Endodermal cell (in vitro differentiated cells): ENCODE results near the gene NCK1. TPM values are rescaled to one million over a fixed set of nuclear protein-coding genes. Genes with fewer than 3 reads are reported as not detected.

ENCODE experiments used
- DNase-seq: peaks from one replicate; pipeline ENCODE4 v3.0.0-alpha.2; 2017
- H3K27ac ChIP-seq: 2 replicates; pipeline ENCODE4 v1.5.1; 2013; ENCODE audit warnings: mild to moderate bottlenecking, low read depth, low read length, moderate library complexity
- H3K27me3 ChIP-seq: 2 replicates; pipeline ENCODE4 v1.6.1; 2013; ENCODE audit warnings: mild to moderate bottlenecking, low read length, moderate library complexity; ENCODE audit not compliant: insufficient read depth, control insufficient read depth, poor library complexity, severe bottlenecking
- H3K36me3 ChIP-seq: 2 replicates; pipeline ENCODE4 v1.7.0; 2013; ENCODE audit warnings: mild to moderate bottlenecking, low read length, moderate library complexity; ENCODE audit not compliant: control insufficient read depth, insufficient read depth
- H3K4me1 ChIP-seq: one replicate; pipeline ENCODE4 v1.7.0; 2013; ENCODE audit warnings: low read length; ENCODE audit not compliant: control insufficient read depth, insufficient read depth
- H3K4me3 ChIP-seq: 2 replicates; pipeline ENCODE4 v1.5.1; 2013; ENCODE audit warnings: mild to moderate bottlenecking, low read length, moderate library complexity
- H3K9ac ChIP-seq: 2 replicates; pipeline ENCODE4 v1.6.1; 2013; ENCODE audit warnings: mild to moderate bottlenecking, low read length, moderate library complexity; ENCODE audit not compliant: poor library complexity, severe bottlenecking; ENCODE audit errors: extremely low read depth
- H3K9me3 ChIP-seq: 2 replicates; pipeline ENCODE4 v1.6.1; 2013; ENCODE audit warnings: mild to moderate bottlenecking, low read length, moderate library complexity; ENCODE audit not compliant: control insufficient read depth
- H3K27ac Mint-ChIP-seq: 2 replicates; pipeline ENCODE4 v1.8.0; 2020; ENCODE audit warnings: mixed read lengths
- H3K27me3 Mint-ChIP-seq: 2 replicates; pipeline ENCODE4 v1.8.0; 2021; ENCODE audit warnings: mild to moderate bottlenecking, mixed read lengths; ENCODE audit not compliant: insufficient read depth
- H3K36me3 Mint-ChIP-seq: 2 replicates; pipeline ENCODE4 v1.8.0; 2020; ENCODE audit warnings: low read depth, mixed read lengths
- H3K4me1 Mint-ChIP-seq: 2 replicates; pipeline ENCODE4 v1.8.0; 2020; ENCODE audit warnings: mixed read lengths
- H3K4me3 Mint-ChIP-seq: 2 replicates; pipeline ENCODE4 v1.8.0; 2020; ENCODE audit warnings: mild to moderate bottlenecking, moderate library complexity, mixed read lengths
- H3K9me3 Mint-ChIP-seq: 2 replicates; pipeline ENCODE4 v1.8.0; 2020; ENCODE audit warnings: mild to moderate bottlenecking, mixed read lengths
- CTCF ChIP-seq: fragments of 200-600 bp; sonication (generic); conservative IDR thresholded peaks from 2 replicates; pipeline ENCODE4 v1.5.0; 2021; ENCODE audit warnings: antibody characterized with exemption, mild to moderate bottlenecking
- WGBS, 2 experiments: methylation state at CpG; one replicate each; pipeline versions ENCODE4 v1.1.5 to v1.1.7; 2013; ENCODE audit warnings: missing lambda C conversion rate in 2 of 2, mixed read lengths in 1 of 2; ENCODE audit not compliant: insufficient coverage in 1 of 2, insufficient read length in 1 of 2; 5-methylcytosine and 5-hydroxymethylcytosine counted together
- total RNA-seq, 2 donors: library from RNA; stranded (reverse); fragmentation: NEBNext Ultra II Directional in 1 of 2; extraction: Animal tissue kit (Norgen Biotek cat#: 25700) in 1 of 2; gene quantifications; 2 replicates in 1 of 2; 3 replicates in 1 of 2; pipeline ENCODE4 v1.2.1, GENCODE V29; 2021

NCK1 gene
- total RNA-seq, 2 donors from 2014 or later: 24.5 to 28.9 TPM

DNA sequence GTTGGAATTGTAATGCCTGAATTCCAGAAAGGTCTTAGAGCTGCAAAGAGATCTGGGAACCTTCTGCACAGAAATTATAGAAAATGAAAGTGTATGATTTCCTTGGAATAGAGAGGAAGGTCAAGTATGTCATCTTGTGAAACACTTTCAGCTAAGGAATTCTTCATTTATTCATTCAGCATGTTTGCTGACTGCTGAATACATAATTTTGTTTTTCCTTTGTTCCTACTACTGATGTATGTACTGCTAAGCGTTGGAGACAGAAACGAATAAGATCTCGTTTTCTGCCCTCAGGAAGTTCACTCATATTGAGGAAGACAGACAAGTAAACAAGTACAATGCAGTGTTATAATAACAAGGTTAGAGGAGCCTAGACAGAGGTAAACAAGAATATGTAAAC is 81.4 kb downstream of the NCK1 start:
- no peak overlapping the region for H3K4me3 ChIP-seq
- peaks cover 15% of the 10 kb centered on the region for H3K36me3 ChIP-seq
- Mint-ChIP-seq H3K27ac (no peak overlapping the region), H3K27me3 (no peaks in the 10 kb centered on the region), H3K4me3 (no peak overlapping the region), H3K4me1 (peaks cover 38% of the 10 kb centered on the region), H3K9me3 (no peaks in the 10 kb centered on the region), H3K36me3 (peaks cover 11% of the 10 kb centered on the region)
- 86 to 100% methylated on average over 2 to 3 of the region's 3 CpGs for WGBS, 2 experiments
- H3K9me3 ChIP-seq: peaks cover 8% of the 10 kb centered on the region
- no peaks in the 10 kb centered on the region for H3K27me3 ChIP-seq
- H3K27ac ChIP-seq: no peak overlapping the region
- TF ChIP-seq CTCF: no peak
- H3K9ac ChIP-seq: no peak overlapping the region
- peaks cover 4% of the 10 kb centered on the region for H3K4me1 ChIP-seq
- DNase-seq: no peak

DNA sequence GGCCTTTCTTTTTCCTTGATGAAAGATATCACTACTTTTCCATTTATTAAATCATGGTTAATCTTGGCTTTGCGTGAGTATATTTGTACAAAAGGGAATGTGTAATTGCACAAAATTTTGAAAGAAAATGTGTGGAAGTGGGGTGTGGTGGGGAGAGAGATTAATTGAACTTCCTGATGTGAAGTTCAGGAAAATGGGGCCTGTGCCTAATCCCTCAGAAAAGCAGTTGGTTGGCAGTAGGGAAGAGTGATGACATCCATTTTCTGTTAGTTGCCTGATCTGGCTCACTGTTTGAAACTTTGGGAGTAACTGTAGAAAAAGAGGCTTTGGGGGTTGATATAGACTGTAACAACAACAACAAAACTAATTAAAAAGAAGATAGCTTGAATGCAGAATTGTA is 85.0 kb downstream of the NCK1 start:
- no peak overlapping the region for H3K27ac Mint-ChIP-seq
- H3K4me3 Mint-ChIP-seq: no peak overlapping the region
- no peak for DNase-seq
- Histone ChIP-seq H3K36me3 (peaks cover 15% of the 10 kb centered on the region), H3K4me3 (no peak overlapping the region), H3K27me3 (no peaks in the 10 kb centered on the region), H3K4me1 (peaks cover 4% of the 10 kb centered on the region), H3K27ac (no peak overlapping the region), H3K9ac (no peak overlapping the region), H3K9me3 (peaks cover 8% of the 10 kb centered on the region)
- H3K9me3 Mint-ChIP-seq: no peaks in the 10 kb centered on the region
- no peaks in the 10 kb centered on the region for H3K27me3 Mint-ChIP-seq
- WGBS, 2 experiments: 100% methylated on average over 1 of the region's 1 CpG
- peaks cover 11% of the 10 kb centered on the region for H3K36me3 Mint-ChIP-seq
- no peak for TF ChIP-seq CTCF
- H3K4me1 Mint-ChIP-seq: peaks cover 38% of the 10 kb centered on the region

DNA sequence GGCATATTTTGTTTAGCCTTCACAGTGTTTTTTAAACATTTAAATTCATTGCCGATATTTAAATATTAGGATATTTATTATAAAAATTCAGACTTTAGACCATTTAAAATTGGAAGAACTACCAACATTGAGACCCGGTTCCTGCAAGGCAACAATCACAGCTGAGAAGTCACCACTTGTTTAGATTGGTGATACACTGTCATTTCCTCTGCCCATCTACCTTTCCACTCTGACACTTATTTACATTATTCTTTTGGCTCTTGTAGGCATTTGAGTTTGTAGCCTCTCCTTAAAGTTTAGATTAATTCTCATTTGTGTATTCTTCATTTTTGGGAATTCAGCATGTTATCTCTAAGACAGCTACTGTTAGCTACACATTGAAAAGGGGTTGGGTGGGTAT is 85.5 kb downstream of the NCK1 start:
- H3K27ac Mint-ChIP-seq: peak overlapping the region; percentile 62
- H3K27me3 Mint-ChIP-seq: no peaks in the 10 kb centered on the region
- no peak for DNase-seq
- peaks cover 4% of the 10 kb centered on the region for H3K4me1 ChIP-seq
- H3K27ac ChIP-seq: no peak overlapping the region
- peaks cover 36% of the 10 kb centered on the region for H3K4me1 Mint-ChIP-seq
- H3K9me3 ChIP-seq: peaks cover 8% of the 10 kb centered on the region
- H3K36me3 ChIP-seq: peaks cover 15% of the 10 kb centered on the region
- 0% methylated on average over 1 of the region's 2 CpGs for WGBS, 2 experiments
- no peak overlapping the region for H3K4me3 Mint-ChIP-seq
- H3K27me3 ChIP-seq: no peaks in the 10 kb centered on the region
- H3K9ac ChIP-seq: no peak overlapping the region
- H3K4me3 ChIP-seq: no peak overlapping the region
- no peaks in the 10 kb centered on the region for H3K9me3 Mint-ChIP-seq
- TF ChIP-seq CTCF: no peak
- H3K36me3 Mint-ChIP-seq: peaks cover 11% of the 10 kb centered on the region
